ENCODE data around the gene CHST9. TPM values are rescaled to one million over a fixed set of nuclear protein-coding genes. Genes with fewer than 3 reads are reported as not detected.

The CHST9 gene
- total and polyA plus RNA-seq, 10 of the 15 experiments (the other 5 are each of a cell fraction or from before 2014, with no cell fraction given) = 0.34 TPM; not detected in 9

DNA sequence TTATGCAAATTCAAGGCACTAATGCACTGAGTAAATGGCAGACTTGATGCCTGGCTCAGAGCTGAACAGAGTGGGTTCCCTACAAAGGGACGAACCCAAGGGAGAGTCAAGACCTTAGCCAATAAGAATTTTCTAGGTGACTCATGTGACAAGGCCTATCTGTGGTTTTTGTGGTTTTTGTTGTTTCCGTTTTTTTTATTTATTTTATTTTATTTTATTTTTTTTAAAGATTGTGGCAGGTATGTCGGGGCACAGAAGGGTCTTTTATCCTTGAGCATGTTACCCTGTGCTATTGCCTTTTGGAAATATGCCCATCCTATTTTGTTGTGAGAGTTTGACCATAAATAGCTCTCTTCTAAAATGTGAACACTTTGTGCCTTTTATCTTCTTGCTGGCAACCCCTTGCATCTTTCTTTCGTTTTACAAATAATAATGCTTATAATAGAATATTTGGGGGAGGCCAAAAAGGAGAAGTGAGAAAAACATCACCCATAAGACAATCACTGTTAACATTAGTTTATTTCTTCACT, 206.2 kb downstream of the CHST9 start:
- H3K9ac ChIP-seq (ENCODE audit: control insufficient read depth, insufficient read depth, low read length) = no peak overlapping the region
- SMC1A ChIA-PET (ENCODE audit: uncharacterized antibody, unreplicated experiment) = no interaction called here
- H3K27ac ChIP-seq (ENCODE audit: control insufficient read depth, insufficient read depth) = peak overlapping the region; percentile 81
- H3K4me3 ChIP-seq = peak overlapping the region; percentile 82; the same call in 1 of the 2 replicates
- RAD21 ChIA-PET (ENCODE audit: unreplicated experiment) = interaction anchor here (1.0 to 1.1 kb wide), 2 partner anchors 27 to 422 kb away, joined by 3 to 4 read pairs; no protein-coding TSS in a partner anchor
- H3K36me3 ChIP-seq (ENCODE audit: control insufficient read depth in 2 of 2, insufficient read depth in 2 of 2, low read length in 1 of 2) = no peaks in the 10 kb centered on the region
- CTCF ChIA-PET = interaction anchor here (1.3 kb wide), 1 partner anchor 14 kb away, joined by 3 read pairs; no protein-coding TSS in a partner anchor
- POLR2A ChIA-PET = no interaction called here
- FAIRE-seq (peak; percentile 68), DNase-seq (ENCODE audit: low read depth, low spot score) (peak; percentile 76), ATAC-seq (peak; percentile 99)
- H3K9me3 ChIP-seq (replicated peaks; ENCODE audit: control insufficient read depth, insufficient read depth, low read length) = no peaks in the 10 kb centered on the region
- in situ Hi-C loops (cut with MboI) (loop anchor here (10.0 to 25.0 kb wide), 3 partner anchors 64 to 667 kb away; no protein-coding TSS in a partner anchor), intact Hi-C loops (cut with micrococcal nuclease; ENCODE audit: unreplicated experiment) (loop anchor here (10.0 kb wide), 1 partner anchor 434 kb away; the partner anchor contains the start of gene KCTD1)
- H4K20me1 ChIP-seq (ENCODE audit: control insufficient read depth, insufficient read depth) = no peaks in the 10 kb centered on the region
- no TSS peak for BruUV-seq (replicated peaks)
- no peak overlapping the region; the same call in none of the 2 replicates for H2AFZ ChIP-seq (ENCODE audit: control insufficient read depth, low read depth, low read length)
- H3K27me3 ChIP-seq (replicated peaks in 1 of 2; ENCODE audit: control insufficient read depth in 2 of 2, insufficient read depth in 2 of 2, low read length in 1 of 2) = no peaks in the 10 kb centered on the region
- H3K4me2 ChIP-seq (ENCODE audit: control insufficient read depth, insufficient read depth) = peak overlapping the region; percentile 67; the same call in 1 of the 2 replicates
- WGBS (ENCODE audit: insufficient coverage, insufficient replicate concordance, low lambda C conversion rate, missing lambda C conversion rate) = 0% methylated on average over 4 of the region's 4 CpGs
- H3K4me1 ChIP-seq (ENCODE audit: control insufficient read depth, insufficient read depth, low read length) = peaks cover 8% of the 10 kb centered on the region; the same call in 1 of the 2 replicates
- no peaks in the 10 kb centered on the region for H3K79me2 ChIP-seq (ENCODE audit: control insufficient read depth, insufficient read depth, low read length)
- TF ChIP-seq NFXL1 (IDR thresholded peaks at IDR 0.05; ENCODE audit: borderline replicate concordance) (no peak), TCF7 (IDR thresholded peaks at IDR 0.05; ENCODE audit: borderline replicate concordance) (peak; percentile 76), POLR2A (IDR thresholded peaks at IDR 0.05; ENCODE audit: low read depth, low read length) (peak; percentile 43), YY1 (IDR thresholded peaks at IDR 0.05; ENCODE audit: low read depth, low read length) (peak; percentile 44; the same call in 1 of the 2 replicates), MTA3 (IDR thresholded peaks at IDR 0.05; ENCODE audit: borderline replicate concordance, low read length) (0 out of 2 replicates have a peak, but pooled peaks have one; percentile 35), WRNIP1 (IDR thresholded peaks at IDR 0.05; ENCODE audit: borderline replicate concordance, low read depth, low read length) (no peak), SRF (IDR thresholded peaks at IDR 0.05; ENCODE audit: low read depth in 2 of 2, low read length in 2 of 2) (peak in 1 of 2 experiments; percentile 67; a peak in 1 of 4 replicates), MYB (IDR thresholded peaks at IDR 0.05; ENCODE audit: borderline replicate concordance, low read depth, low read length) (no peak), RAD51 (IDR thresholded peaks at IDR 0.05) (peak; percentile 86), NFIC (IDR thresholded peaks at IDR 0.05; ENCODE audit: low read depth, low read length) (peak; percentile 90), ATF2 (IDR thresholded peaks at IDR 0.05; ENCODE audit: low read length) (0 out of 2 replicates have a peak, but pooled peaks have one; percentile 30), BMI1 (IDR thresholded peaks at IDR 0.05; ENCODE audit: borderline replicate concordance) (peak; percentile 59; the same call in 1 of the 2 replicates), CREB1 (IDR thresholded peaks at IDR 0.05; ENCODE audit: low read depth) (0 out of 2 replicates have a peak, but pooled peaks have one; percentile 26), NFYA (IDR thresholded peaks at IDR 0.05; ENCODE audit: borderline replicate concordance, low read depth, low read length) (no peak), MEF2A (IDR thresholded peaks at IDR 0.05; ENCODE audit: insufficient read depth, low read depth, low read length) (peak; percentile 78), SP1 (IDR thresholded peaks at IDR 0.05; ENCODE audit: low read depth, low read length) (peak; percentile 59), RB1 (IDR thresholded peaks at IDR 0.05; ENCODE audit: borderline replicate concordance) (no peak), PBX3 (IDR thresholded peaks at IDR 0.05; ENCODE audit: insufficient replicate concordance, low read depth, low read length) (no peak), RFX5 (IDR thresholded peaks at IDR 0.05; ENCODE audit: low read depth, low read length) (no peak), ZNF217 (IDR thresholded peaks at IDR 0.05) (no peak)
- TF ChIP-seq, protein P1, sequence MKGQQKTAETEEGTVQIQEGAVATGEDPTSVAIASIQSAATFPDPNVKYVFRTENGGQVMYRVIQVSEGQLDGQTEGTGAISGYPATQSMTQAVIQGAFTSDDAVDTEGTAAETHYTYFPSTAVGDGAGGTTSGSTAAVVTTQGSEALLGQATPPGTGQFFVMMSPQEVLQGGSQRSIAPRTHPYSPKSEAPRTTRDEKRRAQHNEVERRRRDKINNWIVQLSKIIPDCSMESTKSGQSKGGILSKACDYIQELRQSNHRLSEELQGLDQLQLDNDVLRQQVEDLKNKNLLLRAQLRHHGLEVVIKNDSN (IDR thresholded peaks at IDR 0.05; ENCODE audit: borderline replicate concordance, extremely low read length, insufficient read depth, low read depth, low read length) = peak; percentile 12

Data from GM12878 (cell line).